H1 (cell line): ENCODE results near the gene RIC8A. TPM values are rescaled to one million over a fixed set of nuclear protein-coding genes. Genes with fewer than 3 reads are reported as not detected.

ENCODE experiments used
- CTCF ChIA-PET: fragments of 300-600 bp; sonication (Branson Sonifier 250); formaldehyde crosslinking; loops from one replicate; lab custom pipeline; 2021; ENCODE audit not compliant: partially characterized antibody; lab: Charles Lee
- POLR2A ChIA-PET: fragments of 300-600 bp; sonication (Branson Sonifier 250); formaldehyde crosslinking; loops from one replicate; lab custom pipeline; 2021; ENCODE audit warnings: inconsistent platforms; ENCODE audit not compliant: partially characterized antibody; lab: Charles Lee
- DNase-seq, 2 experiments: peaks; one replicate each; pipeline versions ENCODE4 v3.0.0 to v3.0.0-alpha.2; 2010 to 2022; ENCODE audit warnings: low spot score in 2 of 2, low read depth in 1 of 2, mixed read lengths in 1 of 2
- FAIRE-seq: peaks from 2 replicates; lab custom pipeline; 2011; peaks lifted over from hg19 to GRCh38; lab: Jason Lieb, UNC
- H2AFZ ChIP-seq: 2 replicates; pipeline ENCODE4 v1.8.1; 2012; ENCODE audit warnings: low read length, inconsistent platforms
- H2AK5ac ChIP-seq: 2 replicates; pipeline ENCODE4 v1.6.1; 2013; ENCODE audit warnings: low read depth, low read length
- H2BK120ac ChIP-seq: replicated peaks from 2 replicates; pipeline ENCODE3; 2013; ENCODE audit warnings: low read depth, low read length, inconsistent platforms
- H2BK12ac ChIP-seq: 2 replicates; pipeline ENCODE4 v1.6.1; 2013; ENCODE audit warnings: low read depth, low read length
- H2BK15ac ChIP-seq: 2 replicates; pipeline ENCODE4 v1.6.1; 2013; ENCODE audit warnings: low read length
- H2BK20ac ChIP-seq: 2 replicates; pipeline ENCODE4 v1.6.1; 2013; ENCODE audit warnings: low read length
- H2BK5ac ChIP-seq: 2 replicates; pipeline ENCODE4 v1.6.1; 2013; ENCODE audit warnings: low read depth, low read length
- H3K14ac ChIP-seq: 2 replicates; pipeline ENCODE4 v1.6.1; 2013; ENCODE audit warnings: inconsistent platforms; ENCODE audit not compliant: insufficient read length
- H3K18ac ChIP-seq: 2 replicates; pipeline ENCODE4 v1.6.1; 2013; ENCODE audit warnings: low read length; ENCODE audit errors: extremely low read depth
- H3K23ac ChIP-seq: 2 replicates; pipeline ENCODE4 v1.6.1; 2013; ENCODE audit warnings: inconsistent platforms; ENCODE audit not compliant: insufficient read length
- H3K23me2 ChIP-seq: 2 replicates; pipeline ENCODE4 v1.6.1; 2013; ENCODE audit warnings: low read depth, low read length
- H3K27ac ChIP-seq: 2 replicates; pipeline ENCODE4 v1.6.1; 2011; ENCODE audit warnings: low read depth, low read length, inconsistent platforms
- H3K27me3 ChIP-seq, 4 experiments: replicated peaks in 1 of 4; 1 replicate in 1 of 4; 2 replicates in 3 of 4; pipeline versions ENCODE4 v1.6.1 to v1.8.1; 2011 to 2013; ENCODE audit warnings: low read length in 3 of 4, mild to moderate bottlenecking in 3 of 4, inconsistent platforms in 2 of 4, mixed read lengths in 2 of 4, moderate library complexity in 1 of 4; ENCODE audit not compliant: control insufficient read depth in 3 of 4, insufficient read depth in 3 of 4; ENCODE audit errors: extremely low read depth in 1 of 4
- H3K36me3 ChIP-seq, 4 experiments: 2 replicates each; pipeline versions ENCODE4 v1.6.1 to v1.8.1; 2011 to 2013; ENCODE audit warnings: mild to moderate bottlenecking in 4 of 4, low read length in 3 of 4, moderate library complexity in 2 of 4, control low read depth in 1 of 4, inconsistent platforms in 1 of 4; ENCODE audit not compliant: insufficient read depth in 4 of 4, control insufficient read depth in 2 of 4
- H3K4ac ChIP-seq: replicated peaks from 2 replicates; pipeline ENCODE3; 2013; ENCODE audit warnings: low read length, low read depth, mixed read lengths, inconsistent platforms; ENCODE audit not compliant: insufficient read length
- H3K4me1 ChIP-seq, 4 experiments: replicated peaks in 1 of 4; 1 replicate in 1 of 4; 2 replicates in 3 of 4; pipeline versions ENCODE4 v1.6.1 to v1.8.1; 2011 to 2013; ENCODE audit warnings: low read length in 3 of 4, inconsistent platforms in 2 of 4, mixed read lengths in 1 of 4; ENCODE audit not compliant: insufficient read depth in 4 of 4, control insufficient read depth in 3 of 4
- H3K4me2 ChIP-seq, 2 experiments: 2 replicates each; pipeline versions ENCODE4 v1.6.1 to v1.8.1; 2011 to 2013; ENCODE audit warnings: low read depth in 2 of 2, low read length in 2 of 2, control low read depth in 1 of 2, inconsistent platforms in 1 of 2, mild to moderate bottlenecking in 1 of 2; ENCODE audit not compliant: insufficient read depth in 1 of 2
- H3K4me3 ChIP-seq, 4 experiments: fragments of 200-600, 300-600 bp in 1 of 4; sonication (generic), shearing (Covaris generic), sonication (Bioruptor Twin) in 1 of 4; 2 replicates each; pipeline versions ENCODE4 v1.5.1 to v1.8.1; 2011 to 2016; ENCODE audit warnings: low read length in 4 of 4, low read depth in 3 of 4, control low read depth in 2 of 4, inconsistent platforms in 2 of 4, mild to moderate bottlenecking in 2 of 4, mixed read lengths in 1 of 4, moderate library complexity in 1 of 4; ENCODE audit not compliant: insufficient read depth in 2 of 4; ENCODE audit errors: extremely low read depth in 1 of 4
- H3K56ac ChIP-seq: replicated peaks from 2 replicates; pipeline ENCODE3; 2013; ENCODE audit warnings: low read depth, mild to moderate bottlenecking, mixed read lengths, low read length, inconsistent platforms; ENCODE audit not compliant: insufficient read length
- H3K79me1 ChIP-seq: 2 replicates; pipeline ENCODE4 v1.6.1; 2013; ENCODE audit warnings: low read depth, low read length, control low read depth
- H3K79me2 ChIP-seq, 2 experiments: 2 replicates each; pipeline versions ENCODE4 v1.6.1 to v1.8.1; 2012 to 2013; ENCODE audit warnings: low read length in 2 of 2, mild to moderate bottlenecking in 2 of 2, inconsistent platforms in 1 of 2; ENCODE audit not compliant: insufficient read depth in 2 of 2, control insufficient read depth in 1 of 2
- H3K9ac ChIP-seq, 4 experiments: replicated peaks in 1 of 4; 1 replicate in 1 of 4; 2 replicates in 3 of 4; pipeline versions ENCODE4 v1.6.1 to v1.8.1; 2011 to 2013; ENCODE audit warnings: low read depth in 3 of 4, low read length in 3 of 4, control low read depth in 2 of 4, mild to moderate bottlenecking in 2 of 4, moderate library complexity in 2 of 4, inconsistent platforms in 1 of 4; ENCODE audit errors: extremely low read depth in 1 of 4
- H3K9me3 ChIP-seq, 2 experiments: 2 replicates each; pipeline versions ENCODE4 v1.6.1 to v1.8.1; 2012 to 2013; ENCODE audit warnings: mild to moderate bottlenecking in 2 of 2, moderate library complexity in 2 of 2, control low read depth in 1 of 2, inconsistent platforms in 1 of 2, low read depth in 1 of 2, low read length in 1 of 2, mixed read lengths in 1 of 2; ENCODE audit not compliant: insufficient read depth in 2 of 2
- H4K20me1 ChIP-seq, 2 experiments: replicated peaks in 1 of 2; 2 replicates each; pipeline versions ENCODE3 to v1.8.1; 2011 to 2013; ENCODE audit warnings: inconsistent platforms in 2 of 2, low read length in 2 of 2, mild to moderate bottlenecking in 1 of 2; ENCODE audit not compliant: insufficient read depth in 2 of 2, control insufficient read depth in 1 of 2
- H4K5ac ChIP-seq: 2 replicates; pipeline ENCODE4 v1.6.1; 2013; ENCODE audit warnings: low read length, low read depth, mixed read lengths, inconsistent platforms; ENCODE audit not compliant: insufficient read length
- H4K8ac ChIP-seq: 2 replicates; pipeline ENCODE4 v1.8.0; 2013; ENCODE audit warnings: mild to moderate bottlenecking, moderate library complexity, low read length, inconsistent platforms; ENCODE audit not compliant: insufficient read depth; ENCODE audit errors: extremely low read depth
- H4K91ac ChIP-seq: replicated peaks from 2 replicates; pipeline ENCODE3; 2013; ENCODE audit warnings: low read length, mixed read lengths, inconsistent platforms; ENCODE audit not compliant: insufficient read length
- BACH1 ChIP-seq: IDR thresholded peaks from 2 replicates; pipeline ENCODE4 v1.6.1; 2012; ENCODE audit warnings: low read length, improper control_type of control experiment
- BCL11A ChIP-seq, 2 experiments: IDR thresholded peaks; one replicate each; pipeline ENCODE4 v1.6.1; 2011; ENCODE audit warnings: low read depth in 2 of 2, low read length in 2 of 2, mild to moderate bottlenecking in 2 of 2
- CHD2 ChIP-seq: IDR thresholded peaks from 2 replicates; pipeline ENCODE4 v1.6.1; 2012; ENCODE audit warnings: low read length, improper control_type of control experiment
- CTCF ChIP-seq, 3 experiments: IDR thresholded peaks; 1 replicate in 2 of 3; 2 replicates in 1 of 3; pipeline versions ENCODE4 v1.5.1 to v1.6.1; 2011; ENCODE audit warnings: low read length in 3 of 3, mild to moderate bottlenecking in 3 of 3, inconsistent platforms in 2 of 3, low read depth in 1 of 3, moderate library complexity in 1 of 3; ENCODE audit not compliant: insufficient read depth in 1 of 3; ENCODE audit errors: control extremely low read depth in 1 of 3
- JUN ChIP-seq: IDR thresholded peaks from 2 replicates; pipeline ENCODE4 v1.6.1; 2011; ENCODE audit warnings: low read depth, mild to moderate bottlenecking, improper control_type of control experiment, low read length
- NRF1 ChIP-seq: IDR thresholded peaks from 2 replicates; pipeline ENCODE4 v1.6.1; 2011; ENCODE audit warnings: mild to moderate bottlenecking, low read depth, low read length, improper control_type of control experiment
- RBBP5 ChIP-seq: IDR thresholded peaks from 2 replicates; pipeline ENCODE4 v1.7.1; 2012; ENCODE audit warnings: low read depth, mild to moderate bottlenecking, inconsistent platforms, low read length, moderate library complexity, borderline replicate concordance
- RFX5 ChIP-seq: IDR thresholded peaks from 2 replicates; pipeline ENCODE4 v1.6.1; 2011; ENCODE audit warnings: low read depth, low read length, improper control_type of control experiment, borderline replicate concordance
- SIX5 ChIP-seq: IDR thresholded peaks from 2 replicates; pipeline ENCODE4 v1.6.1; 2011; ENCODE audit warnings: mild to moderate bottlenecking, low read depth, low read length
- SP4 ChIP-seq: IDR thresholded peaks from 2 replicates; pipeline ENCODE4 v1.6.1; 2012; ENCODE audit warnings: low read length, inconsistent platforms
- TEAD4 ChIP-seq: IDR thresholded peaks from 2 replicates; pipeline ENCODE4 v1.6.1; 2012; ENCODE audit warnings: low read depth, low read length, inconsistent platforms, mixed read lengths
- WGBS, 2 experiments: shearing (Covaris generic) in 1 of 2; methylation state at CpG; one replicate each; pipeline versions ENCODE4 v1.1.6 to v1.1.7; 2013 to 2015; ENCODE audit warnings: low lambda C conversion rate in 2 of 2, mixed read lengths in 2 of 2, inconsistent platforms in 1 of 2, low coverage in 1 of 2, missing lambda C conversion rate in 1 of 2; ENCODE audit not compliant: insufficient replicate concordance in 2 of 2, insufficient coverage in 1 of 2, insufficient read length in 1 of 2; ENCODE audit errors: extremely low coverage in 1 of 2, missing lambda C conversion rate in 1 of 2; 5-methylcytosine and 5-hydroxymethylcytosine counted together
- polyA plus RNA-seq, 7 experiments: library from polyadenylated mRNA; depleted of rRNA in 3 of 7; stranded (reverse) in 5 of 7; unstranded in 2 of 7; fragments of >200 nt in 5 of 7; fragments of 200-250 nt in 2 of 7; gene quantifications; 1 replicate in 5 of 7; 2 replicates in 1 of 7; 4 replicates in 1 of 7; pipeline versions ENCODE4 v1.2.1 to v1.2.3, GENCODE V29; 2011 to 2013; ENCODE audit warnings: missing spikeins in 2 of 7, mixed read lengths in 2 of 7
- total RNA-seq: library from RNA; stranded (reverse); fragmentation: NEBNext Ultra II Directional; extraction: Animal tissue kit (Norgen Biotek cat#: 25700); gene quantifications from 2 replicates; pipeline ENCODE4 v1.2.1, GENCODE V29; 2021

Gene RIC8A
- total and polyA plus RNA-seq, 2 of the 8 experiments (the other 6 are each of a cell fraction or from before 2014, with no cell fraction given), result 67.0 to 105 TPM

DNA sequence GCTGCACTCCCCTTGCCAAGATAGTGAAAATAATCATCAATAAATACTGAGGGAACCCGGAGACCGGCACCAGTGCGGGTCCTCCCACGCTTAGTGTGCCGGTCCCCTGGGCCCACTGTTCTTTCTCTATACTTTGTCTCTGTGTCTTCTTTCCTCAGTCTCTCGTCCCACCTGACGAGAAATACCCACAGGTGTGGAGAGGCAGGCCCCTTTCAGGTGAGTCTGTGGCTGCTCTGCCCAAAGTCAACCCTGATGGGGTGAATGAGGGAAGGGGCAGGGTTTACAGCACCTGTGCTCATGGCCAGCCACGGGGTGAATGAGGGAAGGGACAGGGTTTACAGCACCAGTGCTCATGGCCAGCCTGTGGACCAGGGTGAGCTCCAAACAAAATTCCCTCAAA is 5.0 kb upstream of the RIC8A start:
- Histone ChIP-seq H2BK5ac (no peak overlapping the region), H2BK120ac (no peak overlapping the region), H3K56ac (no peak overlapping the region), H3K18ac (no peak overlapping the region), H4K5ac (no peak overlapping the region), H2AFZ (no peak overlapping the region), H3K27me3 (no peaks in the 10 kb centered on the region), H4K20me1 (peaks cover 0 to 27% of the 10 kb centered on the region in 2 experiments), H3K4me1 (peaks cover 0 to 7% (median 3%) of the 10 kb centered on the region in 4 experiments; a peak in 5 of 7 replicates), H4K91ac (no peak overlapping the region), H4K8ac (no peak overlapping the region), H2AK5ac (no peak overlapping the region), H3K9me3 (peaks cover 0 to 4% of the 10 kb centered on the region in 2 experiments; a peak in 1 of 4 replicates), H3K14ac (no peak overlapping the region), H2BK12ac (no peak overlapping the region), H3K79me2 (peaks cover 0 to 12% of the 10 kb centered on the region in 2 experiments; a peak in 3 of 4 replicates), H3K36me3 (peaks cover 0 to 10% (median 3%) of the 10 kb centered on the region in 4 experiments; a peak in 6 of 8 replicates), H3K23me2 (peaks cover 8% of the 10 kb centered on the region; the same call in 1 of the 2 replicates), H3K23ac (no peak overlapping the region), H2BK15ac (no peak overlapping the region), H3K9ac (no peak overlapping the region), H3K4me3 (no peak overlapping the region), H3K27ac (no peak overlapping the region), H3K4me2 (no peak overlapping the region), H2BK20ac (no peak overlapping the region), H3K79me1 (peaks cover 6% of the 10 kb centered on the region), H3K4ac (no peak overlapping the region)
- ChIA-PET CTCF (interaction anchor here (0.9 to 2.0 kb wide), 3 partner anchors 10 to 161 kb away, joined by 3 to 7 read pairs (median 5); no protein-coding TSS in a partner anchor), POLR2A (interaction anchor here (0.6 kb wide), 1 partner anchor 48 kb away, joined by 3 read pairs; no protein-coding TSS in a partner anchor)
- WGBS, 2 experiments, result 85% methylated on average over 8 of the region's 8 CpGs; no CpG with 5 or more reads in 1 of the 2 experiments
- FAIRE-seq (no peak), DNase-seq (peak in 1 of 2 experiments; percentile 27)
- no peak for TF ChIP-seq JUN
- TF ChIP-seq SIX5, result no peak
- TF ChIP-seq SP4, result no peak
- TF ChIP-seq CHD2, result no peak
- no peak for TF ChIP-seq RFX5
- no peak for TF ChIP-seq NRF1
- TF ChIP-seq TEAD4, result no peak
- TF ChIP-seq BCL11A (IDR thresholded peaks at IDR 0.05; ENCODE audit: low read depth in 2 of 2, low read length in 2 of 2), result no peak
- TF ChIP-seq RBBP5, result no peak
- no peak for TF ChIP-seq BACH1
- no peak for TF ChIP-seq CTCF (IDR thresholded peaks at IDR 0.05; ENCODE audit: control extremely low read depth in 1 of 3, insufficient read depth in 1 of 3, low read depth in 1 of 3, low read length in 3 of 3)
